Tibial nerve (tissue), 4 donors: ENCODE data around the gene TMEM121. TPM values are rescaled to one million over a fixed set of nuclear protein-coding genes. Genes with fewer than 3 reads are reported as not detected.

Source experiments
- DNase-seq, 2 donors: peaks; one replicate each; pipeline ENCODE4 v3.0.0-alpha.2; 2019; ENCODE audit warnings: low spot score in 2 of 2
- H3K27ac ChIP-seq, 4 donors: fragments of 200-600 bp; sonication (generic) in 3 of 4; one replicate each; pipeline ENCODE4 v1.5.1; 2017 to 2019; ENCODE audit warnings: mild to moderate bottlenecking in 1 of 4
- H3K27me3 ChIP-seq, 2 donors: fragments of 200-600 bp; sonication (generic) in 1 of 2; one replicate each; pipeline versions ENCODE4 v1.5.1 to v1.6.0; 2017 to 2019
- H3K36me3 ChIP-seq, 3 donors: fragments of 200-600 bp; sonication (generic); one replicate each; pipeline ENCODE4 v1.5.1; 2018 to 2019
- H3K4me1 ChIP-seq, 4 donors: fragments of 200-600 bp; sonication (generic) in 3 of 4; one replicate each; pipeline ENCODE4 v1.5.1; 2017 to 2019
- H3K4me3 ChIP-seq, 4 donors: fragments of 200-600 bp; sonication (generic) in 3 of 4; one replicate each; pipeline ENCODE4 v1.5.1; 2017 to 2019; ENCODE audit warnings: mild to moderate bottlenecking in 1 of 4, moderate library complexity in 1 of 4
- H3K9me3 ChIP-seq, 4 donors: fragments of 200-600 bp; sonication (generic) in 3 of 4; one replicate each; pipeline ENCODE4 v1.5.1; 2017 to 2019
- EP300 ChIP-seq, 2 donors: sonication (generic); formaldehyde crosslinking; IDR thresholded peaks; one replicate each; pipeline ENCODE4 v1.6.1; 2017; ENCODE audit warnings: antibody characterized with exemption in 2 of 2, mild to moderate bottlenecking in 1 of 2
- POLR2A ChIP-seq, 2 donors: fragments of 450-650 bp; IDR thresholded peaks; one replicate each; pipeline ENCODE4 v1.6.1; 2017; ENCODE audit warnings: antibody characterized with exemption in 2 of 2, mild to moderate bottlenecking in 2 of 2, moderate library complexity in 2 of 2
- WGBS, 2 donors: methylation state at CpG; one replicate each; pipeline ENCODE4 v1.1.5; 2018; 5-methylcytosine and 5-hydroxymethylcytosine counted together
- total RNA-seq, 4 donors: library from RNA; depleted of rRNA; stranded (reverse); fragments of >200 nt; gene quantifications; one replicate each; pipeline ENCODE4 v1.1.0, GENCODE V29; 2016
- TF ChIP-seq, protein P1 (sequence below), 5 experiments: fragments of 200-600 bp in 3 of 5; fragments of 450-650 bp in 2 of 5; sonication (generic) in 3 of 5; IDR thresholded peaks; one replicate each; pipeline ENCODE4 v1.5.1; 2016 to 2019; ENCODE audit warnings: antibody characterized with exemption in 5 of 5, mild to moderate bottlenecking in 3 of 5, moderate library complexity in 2 of 5

The TMEM121 gene
- total RNA-seq, 4 donors from 2014 or later, result 15.1 to 28.2 (median 20.1) TPM

DNA sequence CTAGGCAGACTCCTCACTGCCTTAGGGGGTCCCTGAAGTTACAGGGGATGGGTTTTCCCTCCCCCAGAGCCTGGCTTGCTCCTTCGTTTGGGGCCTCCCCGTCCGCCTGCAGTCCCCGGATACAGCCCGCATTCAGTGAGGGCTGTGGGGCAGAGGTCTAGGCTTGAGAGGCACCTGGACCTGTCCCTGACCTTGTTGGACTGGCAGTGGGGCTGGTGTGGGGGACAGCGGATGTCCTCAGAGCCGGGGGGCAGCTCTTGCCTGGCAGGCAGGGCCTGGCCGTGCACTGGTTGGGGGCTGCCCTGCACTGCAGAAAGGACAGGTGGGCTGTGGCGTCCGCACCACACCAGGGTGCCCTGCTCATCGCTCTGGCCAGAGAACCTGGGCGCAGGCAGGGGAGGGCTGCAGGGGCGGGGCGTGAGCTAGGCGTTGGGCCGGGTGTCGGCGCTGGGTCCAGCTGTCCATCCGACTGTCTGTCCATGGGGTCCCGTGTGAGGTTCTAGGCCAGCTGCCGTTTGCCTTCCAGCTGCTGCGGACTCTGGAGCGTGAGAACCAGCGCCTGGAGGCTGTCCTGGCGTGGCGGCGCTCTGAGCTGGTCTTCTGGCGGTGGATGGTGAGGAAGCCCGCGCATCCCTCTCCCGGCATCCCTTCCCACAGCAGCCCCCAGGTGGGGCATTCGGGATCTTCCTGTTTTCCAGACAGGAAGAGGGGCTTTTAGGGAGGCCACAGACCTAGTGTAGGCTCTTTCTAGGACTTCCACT, 29.4 kb upstream of the TMEM121 start:
- 92% methylated on average over 27 to 31 of the region's 32 CpGs for WGBS, 2 donors

DNA sequence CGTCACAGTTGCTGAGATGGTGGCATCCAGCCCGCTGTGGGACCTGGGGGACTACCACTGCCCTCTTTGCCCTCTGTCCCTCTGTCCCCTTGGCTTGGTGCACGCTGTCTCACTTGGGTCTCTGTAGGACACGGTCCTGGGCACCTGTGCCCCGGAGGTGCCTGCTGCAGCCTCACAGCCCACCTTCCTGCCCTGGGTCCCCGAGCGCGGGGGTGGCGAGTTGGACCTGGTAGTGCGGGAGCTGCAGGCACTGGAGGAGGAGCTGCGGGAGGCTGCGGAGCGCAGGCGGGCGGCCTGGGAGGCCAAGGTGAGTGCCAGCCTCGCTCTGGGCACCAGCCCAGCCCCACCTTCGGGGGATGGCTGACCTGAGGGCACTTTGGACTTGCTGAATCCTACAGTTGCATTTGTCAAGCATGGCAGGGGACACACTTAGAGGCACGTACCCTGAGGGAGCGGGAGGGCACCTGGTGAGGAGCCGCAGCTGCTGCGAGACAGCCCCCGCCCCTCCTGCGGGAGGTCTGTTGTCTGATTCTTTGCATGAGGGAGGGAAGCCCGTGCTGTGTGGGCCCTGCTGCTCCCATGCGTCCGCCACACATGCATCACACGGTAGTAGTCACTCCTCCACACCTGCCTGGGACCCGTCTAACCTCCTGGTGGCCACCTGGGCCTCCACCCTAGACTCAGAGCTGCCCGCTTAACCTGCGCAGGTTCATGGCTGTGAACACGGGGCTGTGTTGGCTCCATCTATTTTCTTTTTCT, 28.5 kb upstream of the TMEM121 start:
- DNase-seq, result no peak
- H3K27me3 ChIP-seq, result no peaks in the 10 kb centered on the region
- H3K4me1 ChIP-seq, result peaks cover 0 to 24% (median 8%) of the 10 kb centered on the region in 4 donors
- WGBS, 2 donors, result 88 to 90% methylated on average over 15 to 18 of the region's 31 CpGs
- H3K4me3 ChIP-seq, result no peak overlapping the region
- H3K36me3 ChIP-seq, result peaks cover 0 to 20% (median 0%) of the 10 kb centered on the region in 3 donors
- no peak for TF ChIP-seq EP300 (IDR thresholded peaks at IDR 0.05)
- no peak for TF ChIP-seq POLR2A (IDR thresholded peaks at IDR 0.05)
- TF ChIP-seq, protein P1, sequence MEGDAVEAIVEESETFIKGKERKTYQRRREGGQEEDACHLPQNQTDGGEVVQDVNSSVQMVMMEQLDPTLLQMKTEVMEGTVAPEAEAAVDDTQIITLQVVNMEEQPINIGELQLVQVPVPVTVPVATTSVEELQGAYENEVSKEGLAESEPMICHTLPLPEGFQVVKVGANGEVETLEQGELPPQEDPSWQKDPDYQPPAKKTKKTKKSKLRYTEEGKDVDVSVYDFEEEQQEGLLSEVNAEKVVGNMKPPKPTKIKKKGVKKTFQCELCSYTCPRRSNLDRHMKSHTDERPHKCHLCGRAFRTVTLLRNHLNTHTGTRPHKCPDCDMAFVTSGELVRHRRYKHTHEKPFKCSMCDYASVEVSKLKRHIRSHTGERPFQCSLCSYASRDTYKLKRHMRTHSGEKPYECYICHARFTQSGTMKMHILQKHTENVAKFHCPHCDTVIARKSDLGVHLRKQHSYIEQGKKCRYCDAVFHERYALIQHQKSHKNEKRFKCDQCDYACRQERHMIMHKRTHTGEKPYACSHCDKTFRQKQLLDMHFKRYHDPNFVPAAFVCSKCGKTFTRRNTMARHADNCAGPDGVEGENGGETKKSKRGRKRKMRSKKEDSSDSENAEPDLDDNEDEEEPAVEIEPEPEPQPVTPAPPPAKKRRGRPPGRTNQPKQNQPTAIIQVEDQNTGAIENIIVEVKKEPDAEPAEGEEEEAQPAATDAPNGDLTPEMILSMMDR (IDR thresholded peaks at IDR 0.05), result no peak
- H3K27ac ChIP-seq, result peak overlapping the region in 2 of 4 donors; percentile 90 to 92
- H3K9me3 ChIP-seq, result no peaks in the 10 kb centered on the region

More for the DNA sequence above, 29.4 kb upstream of the TMEM121 start:
- H3K9me3 ChIP-seq, result no peaks in the 10 kb centered on the region
- H3K36me3 ChIP-seq, result peaks cover 0 to 24% (median 0%) of the 10 kb centered on the region in 3 donors
- peaks cover 0 to 33% (median 8%) of the 10 kb centered on the region in 4 donors for H3K4me1 ChIP-seq
- no peak for DNase-seq
- no peak overlapping the region for H3K4me3 ChIP-seq
- peak overlapping the region in 1 of 4 donors; percentile 90 for H3K27ac ChIP-seq
- TF ChIP-seq EP300 (IDR thresholded peaks at IDR 0.05) (no peak), POLR2A (IDR thresholded peaks at IDR 0.05) (no peak)
- TF ChIP-seq, protein P1 (IDR thresholded peaks at IDR 0.05), result no peak
- H3K27me3 ChIP-seq, result no peaks in the 10 kb centered on the region

DNA sequence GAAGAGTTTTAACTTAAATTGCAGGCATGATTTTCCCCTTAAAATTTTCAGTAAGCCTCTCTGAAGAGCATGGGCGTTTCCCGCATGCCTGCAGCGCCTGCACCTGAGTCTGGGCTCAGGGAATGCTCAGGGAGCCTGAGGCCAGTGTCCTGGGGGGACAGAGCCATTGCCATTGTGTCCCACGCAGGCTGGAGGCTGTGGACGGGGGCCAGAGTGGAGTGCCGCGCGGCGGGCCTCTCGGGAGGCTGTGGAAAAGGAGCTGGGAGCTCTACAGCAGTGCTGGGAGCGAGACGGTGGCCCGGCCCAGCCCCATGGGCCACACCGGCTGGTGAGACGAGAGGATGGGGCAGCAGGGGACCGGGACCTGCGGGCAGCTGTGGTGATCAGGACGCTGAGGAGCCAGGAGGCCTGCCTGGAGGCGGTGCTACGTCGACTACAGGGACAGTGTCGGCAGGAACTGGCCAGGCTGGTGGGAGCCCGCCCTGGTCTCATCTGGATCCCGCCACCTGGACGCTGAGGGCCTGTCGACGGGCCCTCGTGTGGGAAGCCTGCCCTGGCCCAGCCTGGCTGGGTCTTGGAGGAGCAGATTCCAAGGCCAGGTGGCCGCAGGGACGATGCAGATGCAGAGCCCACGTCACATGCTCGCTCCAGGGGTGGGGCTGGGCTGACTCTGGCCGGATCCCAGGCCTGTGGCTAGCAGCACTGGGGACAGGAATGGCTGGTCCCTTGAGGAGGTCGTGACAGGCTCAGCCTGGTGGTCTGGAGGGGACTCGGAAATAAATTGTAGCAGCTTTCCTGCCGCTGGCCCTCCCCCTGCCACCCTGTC, 27.7 kb upstream of the TMEM121 start:
- Histone ChIP-seq H3K27ac (peak overlapping the region; percentile 74 to 92 (median 82)), H3K4me3 (no peak overlapping the region), H3K4me1 (peaks cover 0 to 23% (median 8%) of the 10 kb centered on the region in 4 donors), H3K9me3 (no peaks in the 10 kb centered on the region), H3K36me3 (peaks cover 0 to 12% (median 0%) of the 10 kb centered on the region in 3 donors), H3K27me3 (no peaks in the 10 kb centered on the region)
- TF ChIP-seq, protein P1 (IDR thresholded peaks at IDR 0.05), result no peak
- TF ChIP-seq POLR2A (IDR thresholded peaks at IDR 0.05), result no peak
- no peak for TF ChIP-seq EP300 (IDR thresholded peaks at IDR 0.05)
- DNase-seq, result no peak
- 59 to 61% methylated on average over 31 to 34 of the region's 36 CpGs for WGBS, 2 donors

DNA sequence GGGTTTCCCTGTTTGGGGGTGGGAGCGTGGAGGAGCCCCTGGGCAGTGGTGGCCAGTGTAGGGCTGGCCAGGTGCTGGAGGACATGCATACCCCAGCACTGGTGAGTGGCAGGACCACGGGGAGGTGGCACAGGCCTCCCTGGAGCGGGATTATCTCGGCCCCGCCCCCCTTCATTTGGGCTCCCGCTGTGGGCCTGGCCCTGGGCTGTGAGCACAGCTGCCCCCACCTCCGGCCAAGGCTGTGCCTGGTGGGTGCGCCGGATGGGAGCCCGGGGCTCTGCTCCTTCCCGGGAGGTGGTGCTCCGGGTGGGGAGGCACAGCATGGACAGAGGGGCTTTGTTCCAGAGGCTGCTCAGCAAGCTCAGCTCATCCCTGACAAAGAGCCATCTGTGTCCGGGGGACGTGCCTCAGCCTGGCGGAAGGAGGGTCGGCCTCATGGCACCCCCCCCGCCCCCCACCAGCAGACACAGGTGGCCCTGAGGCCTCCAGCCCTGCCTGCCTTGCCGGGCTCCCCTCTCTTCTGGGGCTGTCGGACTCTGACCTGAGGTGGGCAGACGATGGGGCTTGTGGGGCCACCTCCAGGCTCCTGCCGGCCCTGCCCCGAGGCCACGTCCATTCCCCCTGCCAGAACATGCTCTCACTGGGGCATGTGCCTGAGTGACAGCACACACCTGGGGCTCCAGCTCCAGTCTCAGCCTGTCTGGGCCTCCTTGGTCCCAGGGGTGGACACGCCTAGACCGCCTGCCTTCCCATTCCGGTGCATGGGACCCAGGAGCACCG, 26.9 kb upstream of the TMEM121 start:
- no peaks in the 10 kb centered on the region for H3K27me3 ChIP-seq
- H3K27ac ChIP-seq, result peak overlapping the region; percentile 74 to 92 (median 82)
- peaks cover 0 to 23% (median 8%) of the 10 kb centered on the region in 4 donors for H3K4me1 ChIP-seq
- 36 to 38% methylated on average over 8 to 18 of the region's 27 CpGs for WGBS, 2 donors
- no peaks in the 10 kb centered on the region for H3K9me3 ChIP-seq
- no peak overlapping the region for H3K4me3 ChIP-seq
- no peak for DNase-seq
- TF ChIP-seq POLR2A (IDR thresholded peaks at IDR 0.05) (peak in 1 of 2 donors; percentile 35), EP300 (IDR thresholded peaks at IDR 0.05) (peak; percentile 34 to 35)
- TF ChIP-seq, protein P1 (IDR thresholded peaks at IDR 0.05), result no peak
- peaks cover 0 to 5% (median 0%) of the 10 kb centered on the region in 3 donors for H3K36me3 ChIP-seq
